Epithelial cell of esophagus (primary cell): ENCODE results near the gene DIAPH3.
A peak's percentile ranks its signal among the peaks of the same experiment; 100 is the strongest.

Experiments
- DNase-seq: peaks from one replicate; pipeline ENCODE4 v3.0.0; 2010; ENCODE audit warnings: low read depth
- H3K4me3 ChIP-seq: 2 replicates; pipeline ENCODE4 v1.5.1; 2011; ENCODE audit warnings: mild to moderate bottlenecking, low read length, control low read depth
- CTCF ChIP-seq: IDR thresholded peaks from 2 replicates; pipeline ENCODE4 v1.5.1; 2011; ENCODE audit warnings: low read depth, mild to moderate bottlenecking, low read length, control low read depth, inconsistent platforms; ENCODE audit not compliant: insufficient read depth; ENCODE audit errors: missing control alignments

DIAPH3 gene

GRCh38 chr13:60152904-60153303 lies 10.8 kb downstream of the DIAPH3 start:
- DNase-seq = no peak
- TF ChIP-seq CTCF = no peak
- no peak overlapping the region for H3K4me3 ChIP-seq

DNA sequence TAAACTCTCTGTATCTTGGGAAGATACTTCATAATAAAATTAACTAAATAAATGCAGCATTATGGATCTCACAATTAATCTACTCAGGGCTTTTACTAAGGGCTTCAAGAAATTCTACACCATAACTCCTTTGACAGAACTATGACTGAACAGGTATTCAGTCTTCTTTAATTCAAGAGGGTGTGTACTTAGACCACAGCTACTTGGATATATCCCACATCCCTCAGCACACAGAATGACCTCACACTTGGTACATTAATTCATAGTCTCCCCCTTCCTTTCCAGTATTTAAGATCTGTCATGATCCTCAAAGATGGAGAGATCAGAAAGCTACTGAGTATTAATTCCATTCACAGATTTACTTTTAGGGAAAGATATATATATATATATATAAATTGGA lies 11.6 kb downstream of the DIAPH3 start:
- H3K4me3 ChIP-seq = no peak overlapping the region
- peak; percentile 17 for DNase-seq
- no peak for TF ChIP-seq CTCF

DNA sequence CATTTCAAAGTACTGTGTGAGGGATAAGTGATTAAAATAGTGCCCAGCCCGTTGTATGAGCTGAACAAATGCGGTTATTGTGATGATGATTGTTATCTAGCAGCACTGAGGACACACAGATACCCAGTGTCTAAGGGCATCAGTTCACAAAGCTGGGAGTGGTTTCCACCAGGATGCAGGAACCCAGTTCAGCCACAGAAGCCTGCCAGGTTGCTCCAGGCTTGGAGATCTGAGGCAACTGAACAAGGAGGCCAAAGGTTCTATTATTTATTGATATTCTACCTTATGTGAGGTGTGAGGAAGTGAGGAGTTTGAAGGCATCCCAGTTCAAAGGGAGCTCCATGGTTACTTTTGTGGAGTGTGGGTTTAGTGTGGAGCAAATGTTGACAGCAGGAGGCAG lies 13.2 kb downstream of the DIAPH3 start:
- no peak for TF ChIP-seq CTCF
- no peak overlapping the region for H3K4me3 ChIP-seq
- no peak for DNase-seq

- no peak for DNase-seq
- H3K4me3 ChIP-seq = no peak overlapping the region
- TF ChIP-seq CTCF = no peak
Observed at GRCh38 chr13:60148918-60149317, 14.8 kb downstream of the DIAPH3 start.

DNA sequence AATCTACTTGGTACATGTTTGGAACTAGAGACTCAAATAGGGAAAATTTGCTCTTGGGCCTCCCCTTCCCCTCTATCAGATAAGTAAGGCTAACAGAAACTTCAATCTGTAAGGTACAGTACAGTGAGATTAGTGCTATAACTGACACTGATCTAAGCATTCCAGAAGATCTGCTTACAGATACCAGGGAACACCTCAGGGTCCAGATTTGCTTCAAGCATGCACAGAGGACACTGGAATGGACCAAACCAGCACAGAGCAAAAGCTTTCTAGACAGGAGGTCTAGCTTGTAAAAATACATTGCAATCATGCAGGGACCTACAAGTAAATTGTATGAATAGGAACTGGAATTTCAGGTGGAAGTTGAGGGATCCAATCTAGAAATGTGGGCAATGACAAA lies 16.4 kb downstream of the DIAPH3 start:
- no peak overlapping the region for H3K4me3 ChIP-seq
- DNase-seq = no peak
- no peak for TF ChIP-seq CTCF

- no peak for TF ChIP-seq CTCF
- no peak overlapping the region for H3K4me3 ChIP-seq
- DNase-seq = no peak
Observed at GRCh38 chr13:60146471-60146870, 17.3 kb downstream of the DIAPH3 start.

- TF ChIP-seq CTCF = no peak
Observed at GRCh38 chr13:60143775-60144174, 20.0 kb downstream of the DIAPH3 start.

More at GRCh38 chr13:60143775-60144174, 20.0 kb downstream of the DIAPH3 start:
- DNase-seq = peak; percentile 30
- no peak overlapping the region for H3K4me3 ChIP-seq
